Fibroblast of skin of left quadriceps (primary cell): ENCODE measurements around the gene C19orf85.
"Not testable (repeated sequence)": the region's sequence is repeated elsewhere in the genome, so short reads cannot be mapped to it uniquely, and the experiment has no call there.

ENCODE experiments used
- DNase-seq, 2 experiments: peaks; one replicate each; pipeline ENCODE4 v3.0.0-alpha.2; 2013; ENCODE audit warnings: low read depth in 2 of 2

The C19orf85 gene

DNA sequence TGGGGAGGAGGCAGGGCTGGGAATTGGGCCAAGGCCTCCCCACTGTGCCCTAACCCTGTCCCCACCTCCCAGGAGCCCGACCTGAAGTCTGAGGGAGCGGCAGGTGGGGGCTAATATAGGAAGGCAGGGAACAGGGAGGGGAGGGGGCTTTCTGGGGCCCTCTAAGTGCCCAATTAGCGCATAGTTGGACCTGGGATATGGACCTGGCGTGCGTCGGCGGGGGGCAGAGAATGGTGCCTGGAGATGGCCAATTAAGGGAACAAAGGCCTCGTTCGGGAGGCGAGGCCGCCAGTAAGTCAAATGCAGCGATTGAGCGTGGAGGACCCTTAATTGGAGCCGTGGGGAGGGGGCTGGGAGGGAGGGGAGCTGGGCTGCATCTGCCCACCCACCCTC, at the start of gene C19orf85:
Gene C19orf85 (minus strand): TSS at position 90 of the 393 bp plus-strand sequence. CDS start 197 bp downstream, outside the sequence.
- DNase-seq = no peak

DNA sequence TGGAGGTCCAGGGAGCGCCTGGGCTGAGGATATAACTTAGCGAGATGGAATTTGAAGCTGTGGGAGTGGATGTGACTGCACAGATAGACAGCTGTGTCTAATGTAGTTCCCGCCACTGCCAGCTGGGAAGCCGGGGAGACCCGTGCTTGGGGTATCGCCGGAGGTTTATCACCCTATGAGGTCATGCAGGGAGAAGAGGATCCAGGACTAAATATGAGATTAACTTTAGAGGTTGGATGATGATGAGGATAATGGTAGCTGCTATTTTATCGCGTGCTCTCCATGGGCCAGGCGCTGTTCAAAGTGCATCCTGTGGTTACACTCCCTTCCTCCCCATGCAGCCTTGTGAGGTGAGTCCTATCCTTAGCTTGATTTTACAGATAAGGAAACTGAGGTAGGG, 43.6 kb upstream of the C19orf85 start:
- no peak for DNase-seq

DNA sequence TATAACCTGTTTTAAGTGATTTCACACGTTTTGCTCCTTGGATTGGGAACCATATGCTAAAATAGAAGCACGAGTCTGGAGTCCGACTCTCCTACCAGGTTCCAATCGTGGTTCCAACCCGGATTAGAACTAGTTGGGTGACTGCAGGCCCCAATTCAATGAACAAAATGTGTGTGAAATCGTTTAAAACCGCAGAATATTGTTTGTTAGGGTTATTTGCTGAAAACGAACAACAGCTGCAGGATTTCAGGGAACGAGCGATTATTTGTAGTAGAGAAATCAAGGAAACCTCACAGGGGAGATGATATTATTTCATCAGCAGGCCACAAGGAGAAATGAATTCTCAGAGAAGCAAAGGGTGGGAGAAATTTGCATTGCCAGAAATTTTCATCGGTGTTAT, 40.4 kb upstream of the C19orf85 start:
- no peak for DNase-seq

DNA sequence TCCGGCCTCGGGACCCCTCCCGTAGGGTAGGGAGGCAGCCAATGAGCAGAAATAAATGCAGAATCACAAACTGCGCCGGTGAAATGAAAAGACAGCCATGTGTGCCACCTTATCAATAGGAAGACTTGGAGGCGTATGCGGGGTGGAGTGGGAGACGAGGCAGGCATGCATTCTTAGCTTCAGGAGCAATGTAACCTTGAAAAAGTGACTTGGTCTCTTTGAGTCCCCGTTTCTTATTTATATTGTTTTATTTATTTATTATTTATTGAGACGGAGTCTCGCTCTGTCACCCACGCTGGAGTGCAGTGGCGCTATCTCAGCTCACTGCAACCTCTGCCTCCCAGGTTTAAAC, 39.7 kb upstream of the C19orf85 start:
- DNase-seq = no peak

DNA sequence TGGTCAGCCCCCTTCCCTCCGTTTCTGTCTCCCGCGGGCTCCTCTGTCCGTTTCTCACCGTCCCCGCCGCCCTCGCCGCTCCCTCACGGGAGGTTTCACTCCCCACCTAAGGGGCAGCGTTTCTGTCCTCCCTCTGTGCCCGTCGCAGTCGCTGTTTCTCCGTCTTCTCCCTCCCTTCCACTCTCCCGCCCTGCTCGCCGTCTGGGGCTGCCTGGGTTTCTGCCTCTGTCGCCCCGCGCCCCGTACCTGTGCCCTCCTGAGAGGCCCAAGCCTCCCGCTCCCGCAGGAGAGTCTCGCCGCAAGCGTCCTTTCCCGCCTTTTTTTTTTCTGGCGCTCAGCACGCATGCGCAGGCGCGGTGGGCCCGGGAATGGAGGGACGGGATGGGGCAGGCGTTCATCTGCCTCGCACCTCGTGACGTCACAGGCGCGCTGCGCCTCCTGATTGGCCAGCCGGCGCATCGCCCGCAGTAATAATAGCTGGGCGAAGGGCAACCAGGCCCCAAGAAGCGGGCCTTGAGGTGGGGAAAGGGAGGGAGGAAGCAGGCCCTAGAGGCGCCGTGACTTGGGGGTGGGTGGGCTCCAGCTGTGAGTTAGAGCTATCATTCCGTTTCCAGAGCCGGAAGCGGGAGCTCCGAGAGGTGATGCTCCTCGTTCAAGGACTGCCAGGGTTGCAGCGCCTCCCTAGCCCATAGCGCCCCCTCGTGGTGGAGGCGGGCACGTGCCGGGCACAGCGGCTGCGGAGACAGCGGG, 39.1 kb upstream of the C19orf85 start:
- peak; percentile 81 to 82 for DNase-seq

DNA sequence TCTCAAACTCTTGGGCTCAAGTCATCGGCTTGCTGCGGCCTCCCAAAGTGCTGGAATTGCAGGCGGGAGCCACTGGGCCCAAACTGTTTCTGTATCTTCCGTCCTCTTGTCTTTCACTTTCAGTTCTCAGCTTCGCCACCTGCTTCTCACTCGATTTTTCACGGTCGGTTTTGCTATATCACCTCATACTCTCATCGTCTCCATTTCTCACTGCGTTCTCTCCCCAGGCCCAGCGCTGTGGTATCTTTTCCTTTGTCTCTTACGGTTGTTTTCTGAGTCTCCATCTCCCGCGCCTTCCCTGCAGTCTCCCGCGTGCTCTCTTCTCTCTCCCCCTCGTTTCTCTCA, 38.6 kb upstream of the C19orf85 start:
- no peak for DNase-seq

DNA sequence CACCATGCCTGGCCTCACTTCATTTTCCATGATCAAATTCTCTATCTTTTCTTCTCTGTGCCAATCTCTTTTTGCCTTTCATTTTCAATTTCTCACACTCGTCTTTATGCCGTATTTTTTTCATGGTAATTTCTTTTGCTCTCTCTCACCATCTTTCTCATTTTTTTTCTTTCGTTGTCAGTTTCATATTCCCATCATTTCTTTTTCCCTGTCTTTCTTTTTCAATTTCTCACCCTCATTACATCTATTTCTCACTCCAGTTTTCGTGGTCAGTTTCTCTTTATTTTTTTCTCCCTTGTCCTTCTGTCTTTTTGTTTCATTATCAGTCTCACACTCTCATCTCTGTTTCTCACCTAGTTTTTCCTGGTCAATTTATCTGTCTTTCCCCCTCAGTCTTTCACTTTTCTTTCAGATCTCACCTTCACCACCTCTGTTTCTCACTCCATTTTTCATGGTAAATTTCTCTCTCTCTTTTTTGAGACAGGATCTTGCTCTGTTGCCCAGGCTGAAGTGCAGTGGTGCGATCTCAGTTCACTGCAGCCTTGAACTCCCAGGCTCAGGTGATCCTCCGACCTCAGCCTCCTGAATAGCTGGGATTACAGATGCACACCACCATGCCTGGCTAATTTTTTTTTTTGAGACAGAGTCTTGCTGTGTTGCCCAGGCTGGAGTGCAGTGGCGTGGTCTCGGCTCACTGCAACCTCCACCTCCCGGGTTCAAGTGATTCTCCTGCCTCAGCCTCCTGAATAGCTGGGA, 37.8 kb upstream of the C19orf85 start:
- DNase-seq = no peak

DNA sequence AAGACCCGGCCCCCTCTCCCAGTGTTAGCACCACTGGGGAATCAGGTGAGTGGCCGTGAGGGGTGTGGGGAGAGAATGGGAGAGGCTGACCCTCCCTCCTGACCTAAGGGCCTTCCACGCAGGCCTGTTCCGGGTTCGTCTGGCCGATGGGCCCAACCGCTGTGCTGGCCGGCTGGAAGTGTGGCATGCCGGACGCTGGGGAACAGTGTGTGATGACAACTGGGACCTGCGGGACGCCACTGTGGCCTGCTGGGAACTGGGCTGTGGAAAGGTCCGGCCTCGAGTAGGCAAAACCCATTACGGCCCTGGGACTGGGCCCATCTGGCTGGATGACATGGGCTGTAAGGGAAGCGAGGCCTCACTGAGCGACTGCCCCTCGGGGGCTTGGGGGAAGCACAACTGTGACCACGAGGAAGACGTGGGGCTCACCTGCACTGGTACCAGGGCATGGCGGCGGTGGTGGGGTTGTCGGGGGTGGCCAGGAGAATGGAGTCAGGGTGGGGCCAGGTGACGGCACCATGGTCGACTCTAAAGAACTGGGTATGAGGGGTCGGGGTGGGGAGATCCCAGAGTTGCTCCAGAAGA, 35.9 kb upstream of the C19orf85 start:
- no peak for DNase-seq

DNA sequence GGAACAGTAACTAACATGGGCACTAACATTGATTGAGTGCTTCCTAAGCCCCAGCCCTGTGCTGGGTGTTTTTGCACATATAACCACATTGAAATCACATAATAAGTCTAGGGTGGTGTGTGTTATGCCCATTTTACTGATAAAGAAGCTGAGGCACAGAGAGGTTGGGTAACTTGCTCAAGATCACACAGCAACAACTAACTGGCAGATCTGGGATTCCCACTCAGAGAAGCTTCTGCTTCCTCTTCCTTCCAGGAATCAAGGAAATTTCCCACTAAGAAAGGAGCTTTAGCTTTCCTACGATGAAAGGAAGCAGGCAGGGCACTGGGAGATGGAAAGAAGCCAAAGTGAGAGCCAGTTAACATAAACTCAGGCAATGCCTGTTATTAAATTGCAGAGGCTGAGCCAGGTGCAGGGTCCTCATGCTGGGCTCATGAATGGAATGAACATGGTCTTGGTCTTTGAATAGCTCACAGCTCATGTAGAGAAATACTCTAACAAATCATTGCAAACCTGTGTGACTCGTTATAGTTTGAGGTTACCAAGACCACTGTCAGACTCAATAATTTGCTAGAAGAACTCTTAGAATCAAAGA, 33.8 kb upstream of the C19orf85 start:
- DNase-seq = no peak

DNA sequence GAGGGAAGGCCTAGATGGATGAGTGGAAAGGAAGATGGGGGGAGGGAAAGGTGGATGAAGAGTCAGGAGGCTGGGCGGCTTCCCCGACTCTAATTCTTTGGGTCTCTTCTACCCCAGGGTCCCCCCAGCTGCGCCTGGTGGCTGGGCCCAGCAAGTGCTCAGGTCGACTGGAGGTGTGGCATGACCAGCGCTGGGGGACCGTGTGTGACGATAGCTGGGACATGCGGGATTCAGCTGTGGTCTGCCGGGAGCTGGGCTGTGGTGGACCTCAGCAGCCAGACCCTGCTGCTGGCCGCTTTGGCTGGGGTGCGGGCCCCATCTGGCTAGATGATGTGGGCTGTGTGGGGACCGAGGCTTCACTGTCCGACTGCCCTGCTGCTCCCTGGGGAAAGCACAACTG, 33.2 kb upstream of the C19orf85 start:
- DNase-seq = no peak

DNA sequence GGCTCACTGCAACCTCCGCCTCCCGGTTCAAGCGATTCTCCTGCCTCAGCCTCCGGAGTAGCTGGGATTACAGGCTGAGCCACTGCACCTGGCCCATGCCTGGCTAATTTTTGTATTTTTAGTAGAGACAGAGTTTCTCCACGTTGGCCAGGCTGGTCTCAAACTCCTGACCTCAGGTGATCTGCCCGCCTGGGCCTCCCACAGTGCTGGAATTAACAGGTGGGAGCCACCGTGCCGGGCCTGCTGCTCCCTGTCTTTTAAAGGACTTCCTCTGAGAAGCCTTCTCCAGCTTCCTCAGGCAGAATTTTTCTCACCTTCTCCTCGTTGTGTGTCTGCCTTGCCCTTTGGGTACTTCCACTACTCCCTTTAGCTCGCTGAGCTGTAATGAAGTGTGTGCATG, 32.3 kb upstream of the C19orf85 start:
- DNase-seq = not testable (repeated sequence)

DNA sequence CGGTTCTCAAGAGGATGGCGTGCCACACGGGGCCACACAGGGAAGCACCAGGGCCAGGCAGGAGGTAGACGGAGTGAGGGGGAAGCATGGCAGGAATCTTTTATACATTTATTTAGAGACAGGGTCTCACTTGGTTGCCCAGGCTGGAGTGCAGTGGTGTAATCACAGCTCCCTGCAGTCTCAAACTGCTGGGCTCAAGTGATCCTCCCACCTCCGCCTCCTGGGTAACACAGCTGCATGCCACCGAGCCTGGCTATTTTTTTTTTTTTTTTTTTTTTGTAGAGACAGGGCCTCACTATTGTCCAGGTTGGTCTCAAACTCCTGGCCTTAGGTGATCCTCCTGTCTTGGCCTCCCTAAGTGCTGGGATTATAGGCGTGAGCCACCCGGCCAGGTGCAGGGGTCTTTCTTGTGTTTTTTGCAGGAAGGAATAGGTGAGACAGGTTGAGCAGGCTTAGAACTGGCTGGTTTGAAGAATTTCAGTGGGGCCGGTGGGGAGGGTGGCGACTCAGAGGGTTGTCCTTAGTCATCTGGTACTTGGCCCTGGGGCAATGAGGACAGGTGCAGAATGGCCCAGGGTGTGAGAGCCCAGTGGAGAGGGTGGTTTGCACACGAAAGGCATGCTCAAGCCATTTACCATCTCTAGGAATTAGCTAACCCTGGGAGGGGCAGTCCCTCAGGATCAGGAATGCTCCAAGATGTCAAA, 31.2 kb upstream of the C19orf85 start:
- no peak for DNase-seq

DNA sequence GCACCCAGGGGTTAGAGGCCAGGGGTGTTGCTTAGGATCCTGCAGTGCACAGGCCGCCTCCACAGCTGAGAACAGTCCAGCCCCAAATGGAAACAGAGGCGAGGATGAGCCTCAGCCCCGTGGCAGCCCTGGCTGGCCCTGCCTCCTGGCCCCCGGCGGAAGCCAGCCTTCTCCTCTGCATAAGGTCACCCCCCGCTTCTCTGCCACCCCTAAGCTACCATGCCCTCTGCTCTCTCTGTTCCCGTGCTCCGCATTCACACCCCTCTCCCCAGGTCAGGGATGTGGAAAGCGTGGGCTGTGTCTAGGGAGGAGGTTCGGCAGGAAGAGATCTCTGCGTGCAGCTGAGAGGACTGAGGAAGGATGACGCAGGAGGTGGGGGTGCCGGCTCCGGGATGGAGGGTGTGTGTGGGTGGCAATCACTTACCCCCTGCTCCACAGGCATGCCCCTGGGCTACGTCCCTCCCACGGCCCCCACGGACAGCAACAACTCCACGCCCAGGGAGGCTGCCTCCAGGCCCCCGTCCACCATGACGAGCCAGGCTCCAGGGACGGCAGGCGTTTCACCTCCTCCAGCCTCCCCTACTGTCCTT, 29.7 kb upstream of the C19orf85 start:
- DNase-seq = no peak

DNA sequence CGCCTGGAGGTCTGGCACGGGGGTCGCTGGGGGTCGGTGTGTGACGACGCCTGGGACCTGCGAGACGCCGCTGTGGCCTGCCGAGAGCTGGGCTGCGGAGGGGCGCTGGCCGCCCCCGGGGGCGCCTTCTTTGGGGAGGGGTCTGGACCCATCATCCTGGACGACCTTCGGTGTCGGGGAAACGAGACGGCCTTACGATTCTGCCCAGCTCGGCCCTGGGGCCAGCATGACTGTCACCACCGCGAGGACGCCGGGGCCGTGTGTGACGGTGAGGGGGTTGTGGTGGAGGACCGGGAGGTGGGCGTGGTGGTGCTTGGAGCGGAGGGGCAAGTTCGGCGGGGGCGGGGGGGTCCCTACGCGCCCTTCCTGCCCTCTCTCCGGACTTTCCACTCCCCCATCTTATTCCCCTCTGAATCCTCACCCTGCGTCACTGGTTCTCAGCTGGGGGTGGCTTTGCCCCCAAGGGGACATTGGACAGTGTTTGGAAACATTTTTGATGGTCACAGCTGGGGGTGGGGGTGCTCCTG, 29.2 kb upstream of the C19orf85 start:
- no peak for DNase-seq

DNA sequence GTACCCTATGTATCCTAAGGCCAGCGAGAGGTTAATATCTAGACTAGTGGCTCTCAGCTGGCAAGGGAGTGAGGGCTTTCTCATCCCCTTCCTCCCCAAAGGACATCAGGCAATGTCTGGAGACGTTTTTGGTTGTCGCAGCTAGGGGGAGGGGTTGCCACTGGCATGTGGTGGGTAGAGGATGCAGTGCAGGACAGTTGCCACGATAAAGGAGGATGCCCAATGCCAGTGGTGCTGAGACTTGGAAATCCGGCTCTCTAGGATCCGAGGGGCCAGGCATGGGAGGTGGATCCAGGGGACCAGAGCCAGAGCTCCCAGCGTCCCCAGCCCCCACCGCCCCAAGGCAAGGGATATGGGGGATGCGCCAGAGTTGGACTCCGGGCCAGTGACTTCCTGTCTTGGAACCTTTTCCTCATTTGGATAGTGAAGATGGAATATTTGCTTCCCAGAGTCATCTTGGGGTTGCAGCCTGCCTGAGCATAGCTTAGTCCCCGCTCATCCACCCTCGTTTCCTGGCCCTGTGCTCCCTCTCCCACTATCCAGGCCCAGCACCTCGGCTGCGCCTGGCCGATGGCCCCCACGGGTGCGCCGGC, 28.6 kb upstream of the C19orf85 start:
- DNase-seq = no peak

DNA sequence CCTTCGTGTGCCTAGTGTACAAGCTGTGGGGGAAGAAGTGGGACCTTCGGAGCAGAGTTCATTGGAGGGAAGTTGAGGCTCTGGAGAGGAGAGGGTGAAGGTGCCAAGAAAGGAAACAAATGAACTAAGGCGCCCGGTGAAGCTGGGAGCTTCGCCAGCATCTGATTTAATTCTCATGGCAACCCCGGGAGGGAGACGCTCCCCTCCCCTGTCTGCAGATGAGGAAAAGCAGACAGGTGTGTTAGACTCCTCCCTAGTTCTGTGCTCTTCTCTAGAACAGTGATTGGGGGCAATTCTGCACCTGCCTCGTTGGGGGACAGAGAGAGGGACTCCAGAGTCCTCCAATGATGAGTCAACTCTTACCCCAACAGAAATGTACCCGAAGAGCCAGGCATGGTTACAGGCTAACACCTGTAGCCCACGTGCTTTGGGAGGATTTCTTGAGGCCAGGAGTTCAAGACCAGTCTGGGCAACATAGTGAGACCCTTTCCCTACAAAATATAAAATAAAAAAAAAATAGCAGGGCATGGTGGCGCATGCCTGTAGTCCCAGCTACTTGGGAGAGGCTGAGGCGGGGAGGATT, 27.9 kb upstream of the C19orf85 start:
- DNase-seq = no peak

DNA sequence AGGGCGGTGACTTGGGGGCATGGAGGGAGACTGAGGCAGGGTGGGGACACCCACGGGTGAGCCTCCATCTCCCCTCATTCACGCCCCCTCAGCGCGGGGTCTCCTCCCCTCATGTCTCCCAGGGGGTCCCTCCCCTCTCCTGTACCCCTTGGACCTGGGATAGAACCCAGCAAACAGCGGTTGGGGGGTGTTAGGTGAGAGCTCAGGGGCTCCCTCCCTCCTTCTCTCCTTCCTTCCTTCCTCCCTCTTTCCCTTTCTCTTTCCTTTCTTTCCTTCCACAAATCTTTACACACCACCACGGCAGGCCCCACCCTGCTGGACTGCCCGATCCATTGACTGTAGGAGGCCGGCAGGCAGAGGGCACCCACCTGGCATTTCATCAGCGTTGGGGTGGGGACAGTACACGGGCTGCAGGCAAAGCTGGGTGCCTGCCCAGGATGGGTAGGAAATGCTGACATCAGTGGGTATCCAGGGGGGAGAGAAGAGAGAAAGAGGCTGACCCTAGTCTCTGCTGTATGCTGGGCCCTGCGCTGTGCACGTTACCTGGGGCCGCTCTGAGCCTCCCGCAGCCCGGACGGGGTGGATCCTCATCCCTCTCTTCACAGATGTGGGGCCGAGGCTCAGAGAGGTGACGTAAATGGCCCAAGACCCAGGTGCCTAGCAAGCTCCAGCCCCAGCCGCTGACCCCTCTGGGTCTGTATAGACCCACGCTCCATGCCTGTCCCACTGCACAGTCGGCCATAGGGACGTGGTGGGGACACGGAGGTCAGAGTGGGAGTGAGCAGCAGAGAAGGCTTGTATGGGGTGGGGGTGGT, 27.2 kb upstream of the C19orf85 start:
- DNase-seq = no peak

DNA sequence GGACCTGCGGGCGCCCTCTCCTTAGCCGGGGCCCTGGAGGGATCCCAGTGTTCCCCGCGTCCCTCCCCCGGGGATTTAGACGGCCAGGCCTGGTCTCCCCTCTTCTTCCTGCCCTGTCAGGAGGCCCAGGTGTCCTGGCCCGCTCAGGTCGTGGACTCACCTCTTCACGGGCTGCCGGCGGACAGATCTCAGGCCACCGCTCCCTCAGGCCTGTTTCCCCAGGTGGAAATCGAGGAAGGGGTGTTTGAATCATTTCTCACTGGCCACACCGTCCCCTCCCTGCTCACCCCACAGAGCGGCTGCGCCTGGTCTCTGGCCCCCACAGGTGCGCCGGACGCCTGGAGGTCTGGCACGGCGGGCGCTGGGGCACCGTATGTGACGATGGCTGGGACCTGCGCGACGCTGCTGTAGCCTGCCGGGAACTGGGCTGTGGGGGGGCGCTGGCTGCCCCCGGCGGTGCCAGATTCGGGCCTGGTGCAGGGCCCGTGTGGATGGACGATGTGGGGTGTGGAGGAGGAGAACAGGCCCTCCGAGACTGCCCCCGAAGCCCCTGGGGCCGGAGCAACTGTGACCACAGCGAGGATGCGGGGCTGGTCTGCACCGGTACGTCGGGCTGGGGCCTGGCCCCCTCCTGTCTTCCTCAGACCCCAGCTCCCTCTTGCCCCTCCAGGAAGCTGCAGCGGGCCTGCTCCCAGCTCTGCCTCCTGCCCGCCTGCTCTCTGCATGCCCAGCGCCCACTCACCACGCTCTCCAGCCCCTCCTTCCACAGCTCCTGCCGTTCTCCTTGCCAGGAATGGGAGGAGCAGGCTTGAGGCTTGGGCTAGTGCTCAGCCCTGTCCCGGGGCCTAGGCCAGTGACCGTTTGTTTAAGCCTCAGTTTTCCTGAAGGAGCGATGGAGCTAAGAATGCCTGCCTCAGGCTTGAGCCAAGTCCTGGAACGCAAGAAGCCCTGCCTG, 26.2 kb upstream of the C19orf85 start:
- no peak for DNase-seq
